Stimulated activated CD8-positive, alpha-beta memory T cell treated with anti-CD3 and anti-CD28 coated beads, Interleukin-7, amount 100 ng/mL, for 4 hours (primary cell): ENCODE data around the gene ATAD3B.
"Not testable (repeated sequence)": the region's sequence is repeated elsewhere in the genome, so short reads cannot be mapped to it uniquely, and the experiment has no call there.

Experiments used
- DNase-seq, 2 donors: peaks; one replicate each; pipeline ENCODE4 v3.0.0-alpha.2; 2020; ENCODE audit warnings: low read depth in 2 of 2

Gene ATAD3B

DNA sequence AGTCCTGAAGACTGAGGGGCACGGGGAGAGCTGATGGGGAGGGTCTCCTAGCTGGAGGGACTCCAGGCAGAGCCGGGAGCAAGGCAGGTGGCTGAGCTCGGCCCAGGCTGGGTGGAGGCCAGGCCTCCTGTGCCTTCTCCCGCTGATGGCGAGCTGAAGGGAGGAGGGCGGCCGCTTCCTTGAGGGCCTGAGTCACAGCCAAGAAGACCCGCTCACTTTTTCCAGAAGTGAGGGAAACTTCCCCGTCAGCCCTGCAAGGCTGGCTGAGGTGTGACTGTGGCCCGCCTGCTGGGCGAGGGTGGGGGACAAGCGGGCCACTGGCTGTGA lies 37.8 kb upstream of the ATAD3B start:
- DNase-seq, result peak; percentile 38 to 42

DNA sequence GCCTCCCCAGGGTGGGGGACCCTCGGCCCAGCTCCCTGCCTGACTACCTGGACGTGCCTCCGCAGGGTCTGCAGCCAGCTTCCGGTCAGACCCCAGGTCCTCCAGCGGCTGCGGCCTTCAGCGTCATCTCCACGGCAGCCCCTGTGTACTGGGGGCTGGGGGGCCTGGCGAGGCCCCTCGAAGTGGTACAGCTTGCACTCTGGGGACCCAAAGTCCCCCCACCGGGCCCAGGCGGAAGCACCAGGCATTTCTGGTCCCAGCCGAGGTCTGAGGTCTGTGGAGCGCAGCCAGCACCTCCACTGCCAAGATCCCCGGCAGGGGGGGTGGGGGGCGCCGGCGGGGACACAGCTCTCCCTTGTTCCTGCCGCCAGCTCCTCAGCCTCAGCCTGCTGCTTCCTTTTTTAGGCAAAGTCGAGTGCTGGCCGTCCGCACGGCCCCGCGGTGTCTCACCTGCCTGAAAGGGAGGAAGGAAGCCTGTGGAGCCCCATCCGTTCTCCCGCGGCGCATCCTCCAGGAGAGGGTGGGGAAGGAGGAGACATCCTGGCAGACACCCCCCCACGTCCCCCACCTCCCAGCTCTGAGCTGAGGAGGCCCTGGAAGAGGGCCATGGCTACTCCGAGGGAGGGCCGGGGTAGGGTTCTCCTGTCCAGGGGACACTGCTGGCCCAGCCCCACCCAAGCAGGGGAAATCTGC lies 37.3 kb upstream of the ATAD3B start:
- DNase-seq, result no peak

- no peak for DNase-seq
Observed at GRCh38 chr1:1434824-1435105, 36.8 kb upstream of the ATAD3B start.

- peak in 1 of 2 donors; percentile 50 for DNase-seq
Observed at GRCh38 chr1:1435106-1435903, 36.3 kb upstream of the ATAD3B start, which contains the start of gene VWA1. TSS of gene VWA1 (plus strand) at chr1:1435690. CDS start at chr1:1435749, 59 bp downstream.

DNA sequence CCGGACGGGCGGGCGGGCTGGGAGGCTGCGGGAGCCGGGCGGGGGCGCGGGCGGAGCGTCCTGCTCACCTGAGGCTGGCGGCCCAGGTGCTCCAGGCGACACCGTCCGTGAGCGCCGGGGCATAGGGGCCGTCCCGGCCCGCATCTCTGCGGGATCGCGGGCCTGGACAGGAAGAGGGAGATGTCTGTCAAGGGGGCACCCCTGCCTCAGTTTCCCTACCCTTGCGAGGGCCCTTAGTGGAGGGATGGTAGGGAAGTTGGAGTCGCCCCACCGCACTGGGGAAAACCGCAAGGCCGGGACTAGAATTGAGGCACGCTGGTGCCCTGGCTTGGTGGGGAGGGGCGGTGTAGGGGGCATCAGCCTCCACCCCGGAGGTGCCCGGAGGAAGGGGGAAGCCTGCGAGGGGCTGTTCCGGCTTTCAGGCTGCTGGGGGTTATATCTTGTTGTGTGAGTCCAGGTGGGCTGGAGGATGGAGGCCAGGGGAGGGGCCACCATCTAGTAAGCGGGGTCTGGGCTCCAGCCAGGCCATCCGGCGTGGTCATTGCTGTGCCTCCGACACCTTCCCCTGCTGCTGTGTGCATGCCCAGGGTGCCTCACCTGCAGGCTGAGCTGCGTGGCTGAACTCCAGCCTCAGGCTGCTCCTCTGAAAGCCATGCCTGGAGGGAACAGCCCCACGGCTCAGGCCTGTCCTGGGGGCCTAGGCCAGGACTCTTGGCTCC lies 35.5 kb upstream of the ATAD3B start:
- DNase-seq, result no peak

GRCh38 chr1:1436630-1437032 lies 34.9 kb upstream of the ATAD3B start:
- no peak for DNase-seq

GRCh38 chr1:1437033-1437903 lies 34.3 kb upstream of the ATAD3B start:
- DNase-seq, result no peak

GRCh38 chr1:1437904-1438376 lies 33.6 kb upstream of the ATAD3B start:
- no peak for DNase-seq

- DNase-seq, result no peak
Observed at GRCh38 chr1:1438531-1439381, 32.8 kb upstream of the ATAD3B start.

- DNase-seq, result no peak
Observed at GRCh38 chr1:1439546-1440261, 31.9 kb upstream of the ATAD3B start.

DNA sequence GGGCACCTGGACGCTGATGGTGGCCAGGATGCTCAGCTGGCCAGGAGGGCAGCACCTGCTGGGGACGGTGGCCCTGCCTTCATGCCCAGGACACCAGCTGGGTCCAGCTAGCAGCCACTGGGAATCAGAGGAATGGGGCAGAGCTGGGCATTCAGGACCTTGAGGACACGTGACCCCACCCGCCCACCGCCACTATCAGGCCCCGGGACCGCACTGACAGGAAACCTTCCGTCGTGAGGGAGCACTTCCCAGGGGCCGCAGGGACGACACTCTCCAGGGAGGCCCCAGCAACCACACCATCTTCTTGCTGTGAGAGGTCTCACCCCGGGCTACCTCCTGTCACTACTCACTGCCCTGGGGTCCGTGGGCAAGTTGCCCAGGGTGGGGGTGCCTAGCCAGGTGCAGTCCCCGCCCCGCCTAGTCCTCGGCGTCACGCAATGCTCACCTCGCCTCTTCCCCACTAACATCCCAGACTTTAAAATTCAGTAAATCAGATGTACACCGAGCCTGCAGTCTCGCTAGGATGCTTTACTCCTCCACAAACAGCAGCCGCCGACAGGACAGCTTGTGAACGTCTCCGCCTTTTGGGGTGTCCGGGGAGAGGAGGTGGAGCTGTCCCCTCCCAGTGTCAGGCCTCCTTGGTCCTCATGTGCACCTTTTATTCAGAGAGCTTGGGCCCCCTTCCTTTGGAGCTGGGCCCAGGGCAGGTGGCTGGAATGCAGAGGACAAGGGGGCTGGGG lies 31.1 kb upstream of the ATAD3B start:
- DNase-seq, result no peak

DNA sequence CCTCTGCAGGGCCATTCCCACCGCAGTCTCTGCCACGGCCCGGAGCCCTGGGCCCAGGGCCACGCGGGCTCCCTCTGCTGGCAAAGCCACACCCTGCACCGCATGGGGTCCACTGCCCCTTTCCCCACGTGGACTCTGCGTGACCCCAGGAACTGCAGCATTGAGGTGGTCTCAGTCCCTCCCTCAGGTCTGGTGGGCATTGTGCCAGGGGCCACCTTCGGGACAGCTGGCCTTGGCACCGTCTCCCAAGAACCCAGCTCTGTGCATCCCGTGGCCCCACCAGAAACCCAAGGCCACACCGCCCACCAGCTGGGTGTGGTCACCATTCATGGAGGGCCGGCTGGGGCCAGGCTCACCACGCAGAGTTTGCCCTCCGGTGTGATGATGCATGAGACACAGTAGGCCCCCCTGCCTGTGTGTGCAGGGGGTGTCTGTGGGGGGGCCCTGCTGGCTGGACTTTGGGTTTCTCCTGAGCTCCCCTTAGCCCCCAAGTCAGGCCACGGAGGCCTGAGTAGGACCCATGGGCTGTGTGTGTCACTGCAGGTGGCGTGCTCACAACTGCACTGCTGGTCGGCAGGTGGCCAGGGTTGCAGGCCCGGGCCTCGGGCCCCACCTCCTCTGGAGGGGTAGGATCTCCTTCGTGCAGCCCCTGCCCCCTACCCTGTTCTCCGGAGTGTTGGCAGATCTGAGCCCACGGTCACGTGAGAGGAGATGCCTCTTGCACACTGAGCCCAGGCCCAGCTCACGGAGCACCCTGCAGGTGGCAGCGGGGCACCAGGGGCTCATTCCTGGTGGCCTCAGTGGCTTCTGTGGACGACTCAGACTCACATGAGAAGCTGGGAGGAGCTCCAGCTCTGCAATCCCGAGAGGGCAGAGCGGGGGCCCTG lies 30.3 kb upstream of the ATAD3B start:
- peak; percentile 8 to 21 for DNase-seq

DNA sequence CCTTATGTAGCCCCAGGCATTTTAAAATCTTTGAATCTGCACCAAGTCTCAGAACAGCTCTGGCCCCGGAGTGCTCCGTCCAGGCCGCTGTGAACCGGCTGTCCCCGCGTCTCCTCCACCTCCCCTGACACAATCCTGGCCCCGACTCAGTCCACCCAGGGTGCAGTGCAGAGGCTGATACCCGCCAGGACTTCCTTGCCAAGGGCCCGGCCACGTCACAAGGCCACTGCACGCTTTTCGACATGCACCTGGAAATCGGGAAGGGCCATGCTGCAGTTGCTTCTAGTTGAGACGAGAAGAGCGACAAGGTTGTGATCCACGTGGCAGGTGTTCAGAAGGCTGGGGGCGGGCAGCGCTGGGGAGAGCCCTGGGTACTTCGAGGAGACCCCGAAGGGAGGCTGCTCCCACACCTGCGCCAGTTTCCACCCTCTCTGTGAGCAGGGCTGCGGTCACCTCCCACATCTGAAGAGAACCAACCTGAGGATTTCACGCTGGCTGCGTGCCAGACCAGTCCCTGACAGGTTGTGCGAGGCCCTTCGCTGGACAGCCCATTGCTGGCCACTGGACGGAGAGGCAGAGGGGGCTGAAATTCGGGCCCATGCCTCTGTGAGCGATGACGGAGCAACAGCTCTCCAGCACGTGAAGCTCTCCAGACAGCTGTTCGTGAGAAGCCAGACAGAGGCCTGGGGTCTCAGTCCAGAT lies 29.3 kb upstream of the ATAD3B start:
- DNase-seq, result no peak

- not testable (repeated sequence) for DNase-seq
Observed at GRCh38 chr1:1446631-1447030, 24.9 kb upstream of the ATAD3B start.

DNA sequence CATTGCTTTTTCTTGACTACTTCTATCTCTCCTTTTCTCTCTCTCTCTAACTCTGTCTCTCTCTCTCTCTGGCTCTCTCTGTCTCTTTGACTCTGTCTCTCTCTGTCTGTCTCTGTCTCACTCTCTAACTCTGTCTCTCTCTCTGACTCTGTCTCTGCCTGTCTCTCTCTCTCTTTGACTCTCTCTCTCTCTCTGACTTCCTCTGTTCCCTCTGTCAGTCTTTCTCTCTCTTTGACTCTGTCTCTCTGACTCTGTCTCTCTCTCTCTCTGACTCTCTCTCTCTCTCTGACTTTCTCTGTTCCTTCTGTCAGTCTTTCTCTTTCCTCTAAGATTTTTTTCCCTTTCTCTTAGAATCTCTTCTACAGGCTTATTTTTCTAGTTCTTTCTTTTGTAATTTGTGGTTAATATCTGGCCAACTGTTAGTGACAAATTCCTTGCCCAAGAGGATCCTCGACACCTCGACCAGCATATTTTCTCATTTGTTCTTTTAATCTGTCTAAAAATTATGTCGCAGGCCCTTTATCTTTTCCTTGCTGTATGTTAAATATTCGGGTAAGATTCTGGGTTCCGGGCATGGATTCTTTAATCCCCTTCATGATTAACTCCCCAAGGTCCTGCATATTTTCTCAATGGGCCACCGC lies 22.3 kb upstream of the ATAD3B start, which contains the start of gene ATAD3C:
TSS of gene ATAD3C (plus strand) at position 591 of the 641 bp plus-strand sequence. CDS start 995 bp downstream, outside the sequence.
- DNase-seq, result no peak

DNA sequence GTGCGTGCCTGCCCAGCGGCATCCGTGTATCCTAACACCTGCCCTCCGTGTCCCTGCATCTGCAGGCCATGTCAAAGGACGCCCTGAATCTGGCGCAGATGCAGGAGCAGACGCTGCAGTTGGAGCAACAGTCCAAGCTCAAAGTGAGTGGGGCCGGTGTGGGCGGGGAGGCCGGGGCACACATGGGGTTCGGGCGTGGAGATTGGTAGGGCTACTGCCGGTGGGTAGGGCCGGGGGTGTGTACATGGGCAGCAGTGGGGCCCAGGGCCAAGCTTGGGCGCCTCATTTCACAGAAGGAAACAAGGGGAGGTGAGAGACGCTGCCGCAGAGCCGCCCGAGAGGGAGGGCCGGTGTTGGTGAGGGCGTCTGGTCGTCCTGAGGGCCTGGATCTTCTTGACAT lies 20.9 kb upstream of the ATAD3B start:
- DNase-seq, result not testable (repeated sequence)

GRCh38 chr1:1451696-1452364 lies 19.7 kb upstream of the ATAD3B start:
- DNase-seq, result no peak
